Measurements from ENCODE around the gene NUMB.
A peak's percentile ranks its signal among the peaks of the same experiment; 100 is the strongest.

NUMB gene

DNA sequence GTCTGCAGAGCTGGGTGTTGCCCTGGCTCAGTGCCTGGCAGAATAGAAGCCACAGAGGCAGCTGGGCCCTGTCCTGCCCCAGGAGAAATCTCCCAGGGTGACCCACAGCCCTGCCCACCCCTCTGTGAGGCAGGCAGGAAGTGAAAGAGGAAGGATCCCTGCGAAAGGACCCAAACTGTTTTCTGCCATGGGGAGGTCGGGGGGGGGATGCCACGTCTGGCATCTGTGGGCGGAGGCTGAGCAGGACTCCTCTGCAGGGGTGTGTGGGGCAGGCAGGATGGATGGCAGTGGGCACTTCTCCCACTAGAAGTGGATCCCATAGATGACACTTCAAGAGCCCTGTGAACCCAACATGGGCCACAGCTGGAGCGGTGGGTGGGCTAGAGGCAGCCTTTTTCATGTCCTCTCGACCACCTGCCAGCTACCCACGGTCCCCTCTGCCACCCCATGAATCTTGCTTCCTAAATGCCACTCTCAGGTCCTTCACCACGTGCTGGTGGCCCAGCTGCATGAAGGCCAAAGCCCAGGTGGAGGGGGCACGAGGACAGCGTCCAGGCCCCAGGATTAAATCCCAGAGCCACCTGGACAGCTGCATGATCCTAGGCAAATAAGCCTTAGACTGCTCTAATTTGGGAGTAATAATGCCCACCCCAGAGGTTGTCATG is 217.4 kb downstream of the NUMB start:
- TF ChIP-seq, protein P1, sequence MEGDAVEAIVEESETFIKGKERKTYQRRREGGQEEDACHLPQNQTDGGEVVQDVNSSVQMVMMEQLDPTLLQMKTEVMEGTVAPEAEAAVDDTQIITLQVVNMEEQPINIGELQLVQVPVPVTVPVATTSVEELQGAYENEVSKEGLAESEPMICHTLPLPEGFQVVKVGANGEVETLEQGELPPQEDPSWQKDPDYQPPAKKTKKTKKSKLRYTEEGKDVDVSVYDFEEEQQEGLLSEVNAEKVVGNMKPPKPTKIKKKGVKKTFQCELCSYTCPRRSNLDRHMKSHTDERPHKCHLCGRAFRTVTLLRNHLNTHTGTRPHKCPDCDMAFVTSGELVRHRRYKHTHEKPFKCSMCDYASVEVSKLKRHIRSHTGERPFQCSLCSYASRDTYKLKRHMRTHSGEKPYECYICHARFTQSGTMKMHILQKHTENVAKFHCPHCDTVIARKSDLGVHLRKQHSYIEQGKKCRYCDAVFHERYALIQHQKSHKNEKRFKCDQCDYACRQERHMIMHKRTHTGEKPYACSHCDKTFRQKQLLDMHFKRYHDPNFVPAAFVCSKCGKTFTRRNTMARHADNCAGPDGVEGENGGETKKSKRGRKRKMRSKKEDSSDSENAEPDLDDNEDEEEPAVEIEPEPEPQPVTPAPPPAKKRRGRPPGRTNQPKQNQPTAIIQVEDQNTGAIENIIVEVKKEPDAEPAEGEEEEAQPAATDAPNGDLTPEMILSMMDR (conservative IDR thresholded peaks at IDR 0.05), result no peak
- H3K27ac ChIP-seq, result no peak overlapping the region

DNA sequence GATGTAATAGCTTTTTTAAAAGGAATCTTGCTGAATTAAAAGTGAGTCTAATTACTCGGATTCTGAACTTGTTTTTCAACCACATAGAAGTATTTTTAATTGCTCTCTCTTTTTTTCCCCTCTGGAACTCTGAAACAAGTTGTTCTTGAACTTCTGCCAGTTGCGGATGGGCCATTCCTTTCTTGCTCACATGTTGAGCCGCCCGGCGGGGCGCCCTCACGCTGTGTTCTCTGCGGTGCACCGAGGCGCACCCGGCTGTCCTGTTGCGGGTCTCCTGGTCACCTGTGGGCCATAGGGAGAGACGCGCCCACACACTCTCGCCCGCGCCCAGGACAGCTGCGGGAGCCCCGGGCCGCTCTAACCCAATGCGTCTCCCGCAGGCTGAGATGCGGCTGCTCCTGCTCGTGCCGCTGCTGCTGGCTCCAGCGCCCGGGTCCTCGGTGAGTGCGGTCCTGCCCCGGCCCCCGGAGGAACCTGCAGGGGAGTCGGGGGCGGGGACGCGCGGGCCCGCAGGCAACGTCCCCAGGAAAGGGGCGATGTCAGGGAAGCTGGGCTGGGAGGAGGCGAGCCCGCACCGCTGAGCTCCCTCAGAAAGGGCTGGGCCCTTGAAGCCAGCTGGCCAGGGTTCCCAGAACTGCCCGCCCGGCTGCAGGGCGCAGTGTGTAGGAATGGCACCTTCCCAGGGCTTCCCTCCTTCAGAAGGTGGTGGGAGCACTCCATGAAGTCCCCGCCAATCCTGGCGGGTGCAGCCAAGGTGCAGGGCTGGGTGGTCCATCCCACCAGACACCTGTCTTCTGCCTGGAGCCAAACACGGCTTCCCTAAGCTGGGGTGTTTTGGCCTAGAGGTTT is 218.7 kb downstream of the NUMB start:
- no peak overlapping the region for H3K27ac ChIP-seq
- TF ChIP-seq, protein P1 (conservative IDR thresholded peaks at IDR 0.05), result 0 out of 2 replicates have a peak, but pooled peaks have one; percentile 5

DNA sequence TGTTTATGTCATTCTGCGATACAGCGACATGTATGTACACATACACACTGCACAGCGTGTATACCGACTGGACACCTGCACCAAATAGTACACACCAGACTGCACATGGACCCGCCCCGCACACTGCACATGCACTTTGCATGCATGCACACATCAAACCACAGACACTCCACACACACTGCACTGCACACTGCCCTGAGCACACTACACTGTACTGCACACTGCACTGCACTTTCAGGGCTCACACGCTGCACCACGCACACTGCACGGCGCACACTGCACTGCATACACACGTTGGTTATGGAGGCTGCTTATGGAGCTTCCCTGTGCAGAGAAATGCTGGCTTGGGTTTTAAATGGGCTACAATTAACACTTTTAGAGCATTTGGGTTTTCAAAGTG is 219.4 kb downstream of the NUMB start:
- TF ChIP-seq, protein P1 (conservative IDR thresholded peaks at IDR 0.05), result no peak
- H3K27ac ChIP-seq, result no peak overlapping the region

DNA sequence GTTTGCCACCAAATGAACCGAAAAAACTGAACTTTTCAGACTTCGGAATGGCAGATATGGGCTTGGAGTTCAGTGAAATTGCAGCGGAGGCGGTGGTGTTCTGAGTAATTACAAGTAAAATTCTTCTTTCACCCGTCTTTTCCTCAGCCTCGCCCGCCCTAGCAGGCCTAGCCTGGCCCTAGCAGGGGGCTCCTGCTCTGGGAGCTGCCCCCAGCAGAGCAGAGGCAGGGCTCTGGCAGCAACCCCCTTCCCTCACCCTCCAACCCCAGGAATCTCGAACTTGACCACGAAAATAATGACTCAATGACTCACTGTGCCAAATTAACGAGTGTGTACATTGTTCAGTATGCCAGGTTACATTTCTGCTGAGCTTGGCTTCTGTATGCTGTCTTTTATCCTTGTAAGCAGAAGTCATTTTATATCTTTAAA is 219.9 kb downstream of the NUMB start:
- H3K27ac ChIP-seq, result no peak overlapping the region; the same call in 1 of the 2 replicates
- TF ChIP-seq, protein P1 (conservative IDR thresholded peaks at IDR 0.05), result no peak

DNA sequence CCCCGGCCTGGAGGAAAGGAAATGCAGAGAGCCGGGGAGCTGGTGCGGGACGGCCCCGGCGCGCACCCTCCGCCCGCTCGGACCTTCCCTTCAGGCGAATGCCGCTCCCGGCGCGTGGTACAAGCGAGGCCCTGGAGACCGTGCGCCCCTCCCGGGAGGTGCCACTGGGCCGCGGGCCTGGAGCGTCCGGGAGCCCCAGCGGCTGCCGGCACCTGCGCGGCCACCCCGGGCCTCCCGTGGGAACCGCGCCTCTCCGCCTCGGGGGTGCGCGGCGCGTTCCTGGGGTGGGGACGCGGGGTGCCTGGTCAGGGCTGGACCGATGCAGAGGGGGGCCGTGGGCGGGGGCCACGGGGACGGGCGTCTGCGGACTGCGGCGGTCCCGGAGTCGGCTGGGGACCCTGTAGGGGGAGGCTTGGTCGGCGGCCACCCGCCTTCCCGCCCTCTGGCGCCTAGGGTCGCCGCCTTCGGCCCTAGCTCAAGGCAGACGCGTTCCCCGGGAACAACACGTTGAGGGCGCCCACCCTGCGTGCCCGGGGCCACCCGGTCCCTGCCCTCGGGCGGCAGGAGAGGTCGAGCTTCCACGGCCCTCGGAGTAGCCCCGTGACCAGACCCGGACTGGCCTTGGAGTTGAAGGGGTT is 220.4 kb downstream of the NUMB start:
- H3K27ac ChIP-seq, result peak overlapping the region; percentile 25; the same call in 1 of the 2 replicates
- TF ChIP-seq, protein P1 (conservative IDR thresholded peaks at IDR 0.05), result no peak

DNA sequence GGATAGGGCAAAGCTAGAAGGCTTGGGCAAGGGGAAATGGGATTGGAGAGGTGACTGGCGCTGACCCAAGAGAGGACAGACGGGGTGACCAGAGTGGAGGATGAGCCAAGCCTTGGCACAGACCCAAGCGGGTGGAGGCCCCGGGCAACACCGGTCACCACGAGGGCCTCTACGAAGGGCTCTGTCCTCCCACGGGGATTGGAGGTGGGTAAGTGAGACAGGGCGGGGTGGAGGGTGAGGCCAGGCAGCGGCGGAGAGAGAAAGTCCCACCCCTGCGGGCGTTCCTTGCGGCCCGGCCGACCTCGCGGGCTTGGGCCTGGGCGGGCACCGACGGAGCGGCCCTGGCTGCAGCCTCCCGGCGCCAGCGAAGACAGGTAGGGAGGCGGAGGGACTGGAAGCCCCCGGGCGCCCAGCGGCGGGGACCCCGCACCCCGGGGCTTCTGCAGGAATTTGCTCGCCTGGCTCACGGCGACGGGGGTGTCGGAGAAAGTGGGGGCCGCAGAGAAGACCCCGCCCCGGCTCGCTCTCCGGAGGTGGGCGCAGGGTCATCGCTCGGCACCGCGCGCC is 221.0 kb downstream of the NUMB start, which contains the start of gene PAPLN:
Gene PAPLN, plus strand, starts transcription at position 288 of the 567 bp plus-strand sequence. CDS start 2,273 bp downstream, outside the sequence.
- TF ChIP-seq, protein P1 (conservative IDR thresholded peaks at IDR 0.05), result no peak
- H3K27ac ChIP-seq, result peak within 1 kb of the TSS; percentile 25; the same call in 1 of the 2 replicates
